CD14-positive monocyte (primary cell): Measurements from ENCODE around the gene RPS25. TPM values are rescaled to one million over a fixed set of nuclear protein-coding genes. Genes with fewer than 3 reads are reported as not detected.

Experiments
- DNase-seq, 3 donors: peaks; one replicate each; pipeline ENCODE4 v3.0.0-alpha.2; 2011 to 2022
- H2AFZ ChIP-seq: 2 replicates; pipeline ENCODE4 v1.6.0; 2012; ENCODE audit warnings: mild to moderate bottlenecking, low read depth, low read length, inconsistent platforms; ENCODE audit not compliant: insufficient read depth, poor library complexity, severe bottlenecking
- H3K27ac ChIP-seq, 2 donors: 1 replicate in 1 of 2; 2 replicates in 1 of 2; pipeline ENCODE4 v1.5.1; 2012 to 2013; ENCODE audit warnings: low read length in 2 of 2, control low read depth in 1 of 2, inconsistent platforms in 1 of 2, low read depth in 1 of 2, mild to moderate bottlenecking in 1 of 2
- H3K27me3 ChIP-seq, 2 donors: one replicate each; pipeline versions ENCODE4 v1.6.0 to v1.6.1; 2011 to 2013; ENCODE audit warnings: low read length in 2 of 2; ENCODE audit not compliant: control insufficient read depth in 2 of 2, insufficient read depth in 2 of 2
- H3K36me3 ChIP-seq, 2 donors: replicated peaks in 1 of 2; 1 replicate in 1 of 2; 2 replicates in 1 of 2; pipeline versions ENCODE4 v1.5.1 to v1.6.1; 2012 to 2013; ENCODE audit warnings: low read length in 2 of 2, control low read depth in 1 of 2, inconsistent platforms in 1 of 2, mild to moderate bottlenecking in 1 of 2; ENCODE audit not compliant: insufficient read depth in 2 of 2, control insufficient read depth in 1 of 2
- H3K4me1 ChIP-seq, 2 donors: 1 replicate in 1 of 2; 2 replicates in 1 of 2; pipeline versions ENCODE4 v1.5.1 to v1.6.1; 2012 to 2013; ENCODE audit warnings: low read length in 2 of 2, control low read depth in 1 of 2, inconsistent platforms in 1 of 2, mild to moderate bottlenecking in 1 of 2, moderate library complexity in 1 of 2; ENCODE audit not compliant: insufficient read depth in 2 of 2, control insufficient read depth in 1 of 2
- H3K4me2 ChIP-seq: replicated peaks from 2 replicates; pipeline ENCODE3; 2012; ENCODE audit warnings: low read length, moderate library complexity, mild to moderate bottlenecking; ENCODE audit not compliant: poor library complexity, severe bottlenecking; ENCODE audit errors: extremely low read depth
- H3K4me3 ChIP-seq, 3 experiments: fragments of 200-600 bp in 1 of 3; sonication (generic) in 1 of 3; replicated peaks in 1 of 3; 1 replicate in 2 of 3; 2 replicates in 1 of 3; pipeline ENCODE4 v1.5.1; 2011 to 2013; ENCODE audit warnings: low read length in 3 of 3, mild to moderate bottlenecking in 3 of 3, control low read depth in 2 of 3, low read depth in 2 of 3, inconsistent platforms in 1 of 3, moderate library complexity in 1 of 3
- H3K79me2 ChIP-seq: 2 replicates; pipeline ENCODE4 v1.6.0; 2012; ENCODE audit warnings: mild to moderate bottlenecking, control low read depth, inconsistent platforms, low read length, moderate library complexity; ENCODE audit not compliant: insufficient read depth
- H3K9ac ChIP-seq: 2 replicates; pipeline ENCODE4 v1.6.0; 2017; ENCODE audit warnings: low read length, mild to moderate bottlenecking; ENCODE audit not compliant: insufficient read depth, poor library complexity, severe bottlenecking
- H3K9me3 ChIP-seq, 2 donors: replicated peaks in 1 of 2; 1 replicate in 1 of 2; 2 replicates in 1 of 2; pipeline versions ENCODE4 v1.5.1 to v1.6.1; 2012 to 2013; ENCODE audit warnings: low read length in 2 of 2, control low read depth in 1 of 2; ENCODE audit not compliant: control insufficient read depth in 1 of 2, insufficient read depth in 1 of 2
- H4K20me1 ChIP-seq: 2 replicates; pipeline ENCODE4 v1.6.0; 2012; ENCODE audit warnings: mild to moderate bottlenecking, low read length, control low read depth, moderate library complexity; ENCODE audit not compliant: insufficient read depth
- H3K27ac Mint-ChIP-seq, 7 donors: one replicate each; pipeline ENCODE4 v1.8.0; 2020; ENCODE audit warnings: mild to moderate bottlenecking in 7 of 7, mixed read lengths in 7 of 7, moderate library complexity in 6 of 7, inconsistent platforms in 2 of 7
- H3K27me3 Mint-ChIP-seq, 3 donors: one replicate each; pipeline ENCODE4 v1.8.0; 2021 to 2022; ENCODE audit warnings: low read depth in 3 of 3, mild to moderate bottlenecking in 3 of 3, mixed read lengths in 3 of 3, moderate library complexity in 3 of 3, inconsistent platforms in 1 of 3
- H3K36me3 Mint-ChIP-seq, 2 donors: one replicate each; pipeline ENCODE4 v1.8.0; 2020; ENCODE audit warnings: mixed read lengths in 2 of 2, inconsistent platforms in 1 of 2, mild to moderate bottlenecking in 1 of 2
- H3K4me1 Mint-ChIP-seq: one replicate; pipeline ENCODE4 v1.8.0; 2020; ENCODE audit warnings: mild to moderate bottlenecking, mixed read lengths
- H3K4me3 Mint-ChIP-seq, 2 donors: one replicate each; pipeline ENCODE4 v1.8.0; 2020; ENCODE audit warnings: mild to moderate bottlenecking in 2 of 2, mixed read lengths in 2 of 2, moderate library complexity in 1 of 2
- H3K9me3 Mint-ChIP-seq, 7 donors: one replicate each; pipeline ENCODE4 v1.8.0; 2020 to 2022; ENCODE audit warnings: mixed read lengths in 7 of 7, mild to moderate bottlenecking in 6 of 7, moderate library complexity in 6 of 7, inconsistent platforms in 2 of 7
- CTCF ChIP-seq: fragments of 200-600 bp; IDR thresholded peaks from one replicate; pipeline ENCODE4 v1.8.0; 2022; ENCODE audit warnings: antibody characterized with exemption, mild to moderate bottlenecking
- WGBS: methylation state at CpG from one replicate; pipeline ENCODE4 v1.1.5; 2013; ENCODE audit warnings: missing lambda C conversion rate; ENCODE audit not compliant: insufficient coverage; 5-methylcytosine and 5-hydroxymethylcytosine counted together
- intact Hi-C, 2 donors: fragments of 100-400 bp; cut with micrococcal nuclease; formaldehyde crosslinking; loops; one replicate each; pipeline versions ENCODE4 v1.15.0 to v1.15.1; 2023
- polyA plus RNA-seq, 3 donors: library from polyadenylated mRNA; depleted of rRNA in 1 of 3; unstranded in 2 of 3; stranded (reverse) in 1 of 3; fragments of 300-500 nt in 2 of 3; fragments of >200 nt in 1 of 3; fragmentation: Illumina TruSeq in 2 of 3; gene quantifications; 1 replicate in 2 of 3; 2 replicates in 1 of 3; pipeline ENCODE4 v1.2.3, GENCODE V29; 2012 to 2021

The RPS25 gene
- polyA plus RNA-seq, 3 donors: 1,137 to 1,336 (median 1,264) TPM

DNA sequence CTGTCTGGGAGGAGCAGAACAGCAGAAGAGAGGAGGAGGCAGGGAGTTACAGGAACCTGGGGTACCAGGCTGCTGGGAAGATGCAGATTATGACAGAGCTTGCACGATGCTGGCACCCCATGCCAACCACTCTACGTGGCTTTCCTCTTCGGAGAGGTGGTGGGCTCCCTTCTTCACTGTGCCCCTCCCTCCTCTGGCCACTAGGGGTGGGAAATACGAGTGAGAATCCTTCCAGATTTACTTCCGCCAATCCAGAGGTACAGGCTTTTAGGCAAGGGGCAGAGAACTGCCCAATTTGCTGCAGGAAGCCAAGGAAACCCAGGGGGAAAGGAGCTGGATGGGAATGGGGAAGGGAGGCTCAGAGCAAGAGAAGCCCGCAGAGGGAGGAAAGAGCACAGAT lies 26.6 kb upstream of the RPS25 start:
- Histone ChIP-seq H3K4me2 (no peak overlapping the region), H3K27me3 (no peaks in the 10 kb centered on the region), H3K36me3 (peaks cover 37 to 55% of the 10 kb centered on the region in 2 donors), H3K4me3 (no peak overlapping the region), H3K9me3 (no peaks in the 10 kb centered on the region), H2AFZ (no peak overlapping the region), H3K9ac (no peak overlapping the region), H3K4me1 (no peaks in the 10 kb centered on the region), H3K27ac (no peak overlapping the region), H4K20me1 (no peaks in the 10 kb centered on the region), H3K79me2 (no peaks in the 10 kb centered on the region)
- no peak for DNase-seq
- Mint-ChIP-seq H3K27me3 (peaks cover 0 to 2% (median 0%) of the 10 kb centered on the region in 3 donors), H3K36me3 (peaks cover 48 to 56% of the 10 kb centered on the region in 2 donors), H3K4me1 (peaks cover 3% of the 10 kb centered on the region), H3K9me3 (no peaks in the 10 kb centered on the region), H3K4me3 (no peak overlapping the region), H3K27ac (peak overlapping the region in 2 of 7 donors; percentile 15 to 69)
- no CpG with 5 or more reads among the region's 6 CpGs for WGBS
- intact Hi-C loops: no loop called here
- peak; percentile 15 for TF ChIP-seq CTCF

- Histone ChIP-seq H3K9me3 (no peaks in the 10 kb centered on the region), H4K20me1 (no peaks in the 10 kb centered on the region), H3K4me2 (no peak overlapping the region), H3K27ac (no peak overlapping the region), H3K79me2 (no peaks in the 10 kb centered on the region), H3K36me3 (peaks cover 19 to 38% of the 10 kb centered on the region in 2 donors), H3K4me1 (no peaks in the 10 kb centered on the region), H3K27me3 (no peaks in the 10 kb centered on the region), H3K4me3 (no peak overlapping the region), H2AFZ (no peak overlapping the region), H3K9ac (no peak overlapping the region)
- Mint-ChIP-seq H3K27ac (no peak overlapping the region), H3K27me3 (peaks cover 0 to 5% (median 0%) of the 10 kb centered on the region in 3 donors), H3K4me3 (no peak overlapping the region), H3K4me1 (peaks cover 11% of the 10 kb centered on the region), H3K9me3 (no peaks in the 10 kb centered on the region), H3K36me3 (peaks cover 30 to 38% of the 10 kb centered on the region in 2 donors)
- no peak for DNase-seq
- 100% methylated on average over 4 of the region's 9 CpGs for WGBS
- TF ChIP-seq CTCF: no peak
- intact Hi-C loops: no loop called here
Observed at GRCh38 chr11:119042927-119043326, 24.8 kb upstream of the RPS25 start.
